HepG2 (cell line): Measurements from ENCODE around the gene KRTCAP2. TPM values are rescaled to one million over a fixed set of nuclear protein-coding genes. Genes with fewer than 3 reads are reported as not detected.
A peak's percentile ranks its signal among the peaks of the same experiment; 100 is the strongest.

Experiments
- DMTF1 ChIP-seq: sonication (generic); formaldehyde crosslinking; IDR thresholded peaks from 2 replicates; pipeline ENCODE4 v1.4.0; 2020; ENCODE audit warnings: mild to moderate bottlenecking, missing genetic modification reagents
- EZH2 ChIP-seq: conservative IDR thresholded peaks from 2 replicates; pipeline ENCODE4 v1.6.1; 2012; ENCODE audit warnings: mild to moderate bottlenecking, low read depth, low read length, moderate library complexity
- GABPB1 ChIP-seq: IDR thresholded peaks from 2 replicates; pipeline ENCODE4 v1.6.1; 2016; ENCODE audit warnings: mild to moderate bottlenecking, missing genetic modification reagents, moderate library complexity, missing compliant biosample characterization
- GPBP1L1 ChIP-seq: sonication (generic); formaldehyde crosslinking; IDR thresholded peaks from 2 replicates; pipeline ENCODE4 v1.5.0; 2020; ENCODE audit warnings: mild to moderate bottlenecking, missing genetic modification reagents
- HDAC1 ChIP-seq: sonication (generic); formaldehyde crosslinking; IDR thresholded peaks from 2 replicates; pipeline ENCODE4 v1.5.1; 2020; ENCODE audit warnings: mild to moderate bottlenecking, missing genetic modification reagents
- HOXA5 ChIP-seq: sonication (generic); formaldehyde crosslinking; IDR thresholded peaks from 2 replicates; pipeline ENCODE4 v1.4.0; 2020; ENCODE audit warnings: missing genetic modification reagents
- IRX3 ChIP-seq: sonication (generic); formaldehyde crosslinking; IDR thresholded peaks from 2 replicates; pipeline ENCODE4 v1.8.1; 2023; ENCODE audit warnings: mild to moderate bottlenecking, low read depth, missing genetic modification reagents, borderline replicate concordance
- JUN ChIP-seq: sonication (generic); formaldehyde crosslinking; IDR thresholded peaks from 2 replicates; pipeline ENCODE4 v1.4.0; 2020; ENCODE audit warnings: mild to moderate bottlenecking, missing genetic modification reagents
- KDM2A ChIP-seq: sonication (generic); formaldehyde crosslinking; IDR thresholded peaks from 2 replicates; pipeline ENCODE4 v1.4.0; 2020; ENCODE audit warnings: low read depth, missing genetic modification reagents, borderline replicate concordance
- KDM6A ChIP-seq: IDR thresholded peaks from 2 replicates; pipeline ENCODE4 v1.6.1; 2016; ENCODE audit warnings: low read depth
- MED8 ChIP-seq: sonication (generic); formaldehyde crosslinking; IDR thresholded peaks from 2 replicates; pipeline ENCODE4 v1.8.1; 2023; ENCODE audit warnings: mild to moderate bottlenecking, missing genetic modification reagents; ENCODE audit not compliant: insufficient replicate concordance
- MIER3 ChIP-seq: IDR thresholded peaks from 2 replicates; pipeline ENCODE4 v1.6.1; 2016; ENCODE audit warnings: missing compliant biosample characterization, borderline replicate concordance
- MXI1 ChIP-seq: IDR thresholded peaks from 3 replicates; pipeline ENCODE4 v1.6.1; 2012; ENCODE audit warnings: low read depth, low read length, inconsistent platforms, borderline replicate concordance
- MYC ChIP-seq: sonication (generic); formaldehyde crosslinking; IDR thresholded peaks from 2 replicates; pipeline ENCODE4 v1.9.0; 2021; ENCODE audit warnings: missing genetic modification reagents, borderline replicate concordance
- NFE2L2 ChIP-seq: fragments of 150-350 bp; IDR thresholded peaks from 2 replicates; pipeline ENCODE4 v1.6.1; 2014; ENCODE audit warnings: low read length
- NFKBIZ ChIP-seq: IDR thresholded peaks from 2 replicates; pipeline ENCODE4 v1.6.1; 2018; ENCODE audit warnings: missing genetic modification reagents, missing compliant biosample characterization
- NONO ChIP-seq, 2 experiments: fragments of 450-650 bp in 1 of 2; sonication (generic) in 1 of 2; formaldehyde crosslinking in 1 of 2; IDR thresholded peaks in 1 of 2; conservative IDR thresholded peaks in 1 of 2; 2 replicates each; pipeline versions ENCODE4 v1.6.1 to v1.8.0; 2017 to 2022; ENCODE audit warnings: mild to moderate bottlenecking in 1 of 2, missing genetic modification reagents in 1 of 2, moderate library complexity in 1 of 2
- SRY ChIP-seq: sonication (generic); formaldehyde crosslinking; IDR thresholded peaks from 2 replicates; pipeline ENCODE4 v1.8.0; 2022; ENCODE audit warnings: mild to moderate bottlenecking, missing genetic modification reagents
- ZBTB1 ChIP-seq: sonication (generic); formaldehyde crosslinking; IDR thresholded peaks from 2 replicates; pipeline ENCODE4 v1.4.0; 2020; ENCODE audit warnings: missing genetic modification reagents, borderline replicate concordance
- ZBTB44 ChIP-seq: sonication (generic); formaldehyde crosslinking; IDR thresholded peaks from 2 replicates; pipeline ENCODE4 v1.4.0; 2020; ENCODE audit warnings: missing genetic modification reagents
- ZNF333 ChIP-seq: sonication (generic); formaldehyde crosslinking; IDR thresholded peaks from 2 replicates; pipeline ENCODE4 v1.4.0; 2020; ENCODE audit warnings: mild to moderate bottlenecking, missing genetic modification reagents, borderline replicate concordance
- ZNF549 ChIP-seq: sonication (generic); formaldehyde crosslinking; IDR thresholded peaks from 2 replicates; pipeline ENCODE4 v1.5.0; 2020; ENCODE audit warnings: missing genetic modification reagents
- ZNF652 ChIP-seq: IDR thresholded peaks from 2 replicates; pipeline ENCODE4 v1.6.1; 2016; ENCODE audit warnings: low read depth, borderline replicate concordance
- ZNF709 ChIP-seq: sonication (generic); formaldehyde crosslinking; IDR thresholded peaks from 2 replicates; pipeline ENCODE4 v1.5.0; 2020; ENCODE audit warnings: mild to moderate bottlenecking, missing genetic modification reagents
- ZNF839 ChIP-seq: sonication (generic); formaldehyde crosslinking; IDR thresholded peaks from 2 replicates; pipeline ENCODE4 v1.4.0; 2020; ENCODE audit warnings: missing genetic modification reagents, mild to moderate bottlenecking, borderline replicate concordance
- ZSCAN9 ChIP-seq: IDR thresholded peaks from 2 replicates; pipeline ENCODE4 v1.6.1; 2016; ENCODE audit warnings: borderline replicate concordance
- polyA plus RNA-seq, 8 experiments: library from polyadenylated mRNA; depleted of rRNA in 3 of 8; stranded (reverse) in 7 of 8; unstranded in 1 of 8; fragments of >200 nt; fragmentation: Illumina TruSeq in 4 of 8; extraction: Trizol in 4 of 8; gene quantifications; 2 replicates each; pipeline versions ENCODE4 v1.2.1 to v1.2.3, GENCODE V29; 2011 to 2016; ENCODE audit warnings: low read depth in 4 of 8, missing spikeins in 1 of 8, mixed read lengths in 1 of 8; ENCODE audit not compliant: insufficient read depth in 1 of 8
- total RNA-seq, 5 experiments: library from RNA; depleted of rRNA; stranded (reverse); fragments of >200 nt; fragmentation: Illumina TruSeq; extraction: Trizol; gene quantifications; 2 replicates each; pipeline ENCODE4 v1.2.3, GENCODE V29; 2016; ENCODE audit warnings: low read depth in 1 of 5

The KRTCAP2 gene
- total and polyA plus RNA-seq, 2 of the 13 experiments (the other 11 are each of a cell fraction or from before 2014, with no cell fraction given), result 77.3 to 79.4 TPM

- TF ChIP-seq ZBTB44 (CRISPR knock-in tag) (no peak), ZNF549 (CRISPR knock-in tag) (no peak), MXI1 (peak; percentile 78; the same call in 1 of the 3 replicates), GABPB1 (peak; percentile 79), GPBP1L1 (CRISPR knock-in tag) (no peak), ZSCAN9 (CRISPR knock-in tag) (no peak), DMTF1 (CRISPR knock-in tag) (0 out of 2 replicates have a peak, but pooled peaks have one; percentile 73), SRY (peak; percentile 40; the same call in 1 of the 2 replicates), ZNF333 (CRISPR knock-in tag) (no peak), HDAC1 (CRISPR knock-in tag) (peak; percentile 89), EZH2 (no peak), NFE2L2 (no peak), KDM6A (peak; percentile 65), IRX3 (no peak), ZNF709 (CRISPR knock-in tag) (0 out of 2 replicates have a peak, but pooled peaks have one; percentile 64), MYC (CRISPR knock-in tag) (peak; percentile 77), ZNF652 (CRISPR knock-in tag) (peak; percentile 90), ZNF839 (CRISPR knock-in tag) (peak; percentile 55; the same call in 1 of the 2 replicates), NFKBIZ (CRISPR knock-in tag) (no peak; the same call in 1 of the 2 replicates), NONO (IDR thresholded peaks at IDR 0.05) (no peak), NONO (CRISPR knock-in tag; conservative IDR thresholded peaks at IDR 0.05) (peak; percentile 92), ZBTB1 (CRISPR knock-in tag) (peak; percentile 20; the same call in 1 of the 2 replicates), HOXA5 (CRISPR knock-in tag) (0 out of 2 replicates have a peak, but pooled peaks have one; percentile 4), KDM2A (CRISPR knock-in tag) (peak; percentile 59; the same call in 1 of the 2 replicates), MIER3 (CRISPR knock-in tag) (peak; percentile 62; the same call in 1 of the 2 replicates), JUN (CRISPR knock-in tag) (peak; percentile 46; the same call in 1 of the 2 replicates), MED8 (CRISPR knock-in tag) (peak; percentile 82)
Measured at GRCh38 chr1:155128755-155129473, 44.2 kb downstream of the KRTCAP2 start (continued).
